Embryonic facial prominence (tissue), 1 donor: Measurements from ENCODE around the gene APCDD1.
"Not testable (repeated sequence)": the region's sequence is repeated elsewhere in the genome, so short reads cannot be mapped to it uniquely, and the experiment has no call there.

Experiments used
- DNase-seq: peaks from one replicate; pipeline ENCODE4 v3.0.0-alpha.2; 2016; ENCODE audit errors: extremely low spot score

APCDD1 gene

GRCh38 chr18:10462597-10462996 is 8.2 kb downstream of the APCDD1 start:
- DNase-seq, result no peak

GRCh38 chr18:10463096-10463495 is 8.7 kb downstream of the APCDD1 start:
- DNase-seq, result no peak

- DNase-seq, result no peak
Observed at GRCh38 chr18:10463741-10464140, 9.3 kb downstream of the APCDD1 start.

- DNase-seq, result not testable (repeated sequence)
Observed at GRCh38 chr18:10464161-10464648, 9.8 kb downstream of the APCDD1 start.

GRCh38 chr18:10465174-10465939 is 10.9 kb downstream of the APCDD1 start:
- no peak for DNase-seq

- no peak for DNase-seq
Observed at GRCh38 chr18:10470429-10470828, 16.0 kb downstream of the APCDD1 start.

- no peak for DNase-seq
Observed at GRCh38 chr18:10471574-10471973, 17.1 kb downstream of the APCDD1 start.

GRCh38 chr18:10473132-10473531 is 18.7 kb downstream of the APCDD1 start:
- no peak for DNase-seq

- no peak for DNase-seq
Observed at GRCh38 chr18:10474309-10474708, 19.9 kb downstream of the APCDD1 start.

GRCh38 chr18:10475276-10475653 is 20.8 kb downstream of the APCDD1 start:
- no peak for DNase-seq

GRCh38 chr18:10475654-10476291 is 21.3 kb downstream of the APCDD1 start:
- DNase-seq, result no peak

GRCh38 chr18:10476338-10476791 is 21.9 kb downstream of the APCDD1 start:
- no peak for DNase-seq

- DNase-seq, result no peak
Observed at GRCh38 chr18:10477121-10477862, 22.9 kb downstream of the APCDD1 start.

GRCh38 chr18:10477863-10478260 is 23.4 kb downstream of the APCDD1 start:
- no peak for DNase-seq

- DNase-seq, result no peak
Observed at GRCh38 chr18:10481831-10482230, 27.4 kb downstream of the APCDD1 start.

GRCh38 chr18:10482363-10482984 is 28.0 kb downstream of the APCDD1 start:
- no peak for DNase-seq

GRCh38 chr18:10482985-10483949 is 28.8 kb downstream of the APCDD1 start:
- no peak for DNase-seq

GRCh38 chr18:10485475-10485874 is 31.0 kb downstream of the APCDD1 start:
- DNase-seq, result no peak

- no peak for DNase-seq
Observed at GRCh38 chr18:10486362-10486761, 31.9 kb downstream of the APCDD1 start.

GRCh38 chr18:10487154-10487553 is 32.7 kb downstream of the APCDD1 start:
- DNase-seq, result no peak

- no peak for DNase-seq
Observed at GRCh38 chr18:10488017-10488416, 33.6 kb downstream of the APCDD1 start.
